D721Med (cell line): ENCODE results near the gene CCDC178.

Experiments used
- DNase-seq: peaks from one replicate; pipeline ENCODE4 v3.0.0; 2011; ENCODE audit warnings: low spot score; ENCODE audit not compliant: insufficient read length
- FAIRE-seq: peaks from 2 replicates; lab custom pipeline; 2011; peaks lifted over from hg19 to GRCh38; lab: Jason Lieb, UNC
- TF ChIP-seq, protein P1 (sequence below): IDR thresholded peaks from 2 replicates; pipeline ENCODE4 v1.5.1; 2012; ENCODE audit warnings: mild to moderate bottlenecking, control low read depth; ENCODE audit not compliant: insufficient read depth; ENCODE audit errors: missing control alignments

CCDC178 gene

DNA sequence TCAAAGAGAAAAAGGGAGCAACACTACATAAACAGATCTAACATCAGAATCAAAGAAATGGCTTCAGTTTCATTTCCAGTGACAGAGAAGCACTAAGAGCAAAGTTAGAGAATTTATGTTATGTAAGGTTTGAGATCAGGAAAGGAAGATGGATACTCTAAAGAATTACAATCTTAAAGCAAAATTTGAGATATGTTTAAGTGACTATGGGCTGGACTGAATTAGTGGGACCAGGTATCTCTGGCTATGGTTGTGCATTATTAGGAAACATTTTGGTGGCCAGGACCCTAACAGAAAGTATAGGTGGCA lies 208.2 kb downstream of the CCDC178 start:
- FAIRE-seq (no peak), DNase-seq (no peak)
- TF ChIP-seq, protein P1, sequence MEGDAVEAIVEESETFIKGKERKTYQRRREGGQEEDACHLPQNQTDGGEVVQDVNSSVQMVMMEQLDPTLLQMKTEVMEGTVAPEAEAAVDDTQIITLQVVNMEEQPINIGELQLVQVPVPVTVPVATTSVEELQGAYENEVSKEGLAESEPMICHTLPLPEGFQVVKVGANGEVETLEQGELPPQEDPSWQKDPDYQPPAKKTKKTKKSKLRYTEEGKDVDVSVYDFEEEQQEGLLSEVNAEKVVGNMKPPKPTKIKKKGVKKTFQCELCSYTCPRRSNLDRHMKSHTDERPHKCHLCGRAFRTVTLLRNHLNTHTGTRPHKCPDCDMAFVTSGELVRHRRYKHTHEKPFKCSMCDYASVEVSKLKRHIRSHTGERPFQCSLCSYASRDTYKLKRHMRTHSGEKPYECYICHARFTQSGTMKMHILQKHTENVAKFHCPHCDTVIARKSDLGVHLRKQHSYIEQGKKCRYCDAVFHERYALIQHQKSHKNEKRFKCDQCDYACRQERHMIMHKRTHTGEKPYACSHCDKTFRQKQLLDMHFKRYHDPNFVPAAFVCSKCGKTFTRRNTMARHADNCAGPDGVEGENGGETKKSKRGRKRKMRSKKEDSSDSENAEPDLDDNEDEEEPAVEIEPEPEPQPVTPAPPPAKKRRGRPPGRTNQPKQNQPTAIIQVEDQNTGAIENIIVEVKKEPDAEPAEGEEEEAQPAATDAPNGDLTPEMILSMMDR = no peak

DNA sequence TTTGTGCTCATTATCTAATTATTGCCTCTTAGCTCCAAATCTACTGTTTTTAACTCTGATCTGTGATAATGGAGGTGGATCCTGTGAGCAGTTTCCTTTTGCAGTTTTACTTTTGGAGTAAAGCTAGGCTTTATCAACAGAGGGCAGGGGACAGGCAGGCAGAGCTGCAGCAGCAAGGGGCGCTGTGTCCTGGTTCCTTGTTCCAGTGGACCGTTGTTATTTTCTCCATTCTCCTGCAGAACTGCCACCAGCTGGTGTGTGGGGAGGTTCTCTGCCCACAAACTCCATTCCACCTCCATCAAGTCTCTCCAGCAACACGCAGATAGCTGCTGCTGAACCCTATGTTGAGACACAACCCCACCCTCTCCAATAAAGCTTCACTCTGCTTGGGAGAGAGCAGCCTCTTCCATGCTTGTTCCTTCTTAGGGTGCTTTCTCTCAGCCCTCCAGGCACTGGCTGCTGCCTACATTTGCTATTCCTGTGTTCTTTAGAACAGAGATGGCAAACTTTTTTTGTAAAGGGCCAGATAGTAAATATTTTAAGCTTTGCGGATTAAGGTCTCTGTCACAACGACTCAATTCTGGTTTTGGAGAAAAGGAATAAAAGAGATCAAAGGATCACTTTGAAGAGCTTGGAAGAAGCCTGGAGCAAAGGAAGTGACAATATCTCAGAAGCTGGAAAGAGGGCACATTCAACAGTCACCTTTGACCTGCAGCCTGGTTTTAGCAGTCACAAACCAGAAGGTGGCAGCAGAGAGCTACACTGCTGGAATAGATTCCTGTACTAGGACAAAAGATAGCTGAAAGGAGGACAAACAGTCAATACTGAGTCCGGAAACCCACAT lies 208.8 kb downstream of the CCDC178 start:
- peak; percentile 97 for FAIRE-seq
- TF ChIP-seq, protein P1 = peak; percentile 96
- peak; percentile 14 for DNase-seq

DNA sequence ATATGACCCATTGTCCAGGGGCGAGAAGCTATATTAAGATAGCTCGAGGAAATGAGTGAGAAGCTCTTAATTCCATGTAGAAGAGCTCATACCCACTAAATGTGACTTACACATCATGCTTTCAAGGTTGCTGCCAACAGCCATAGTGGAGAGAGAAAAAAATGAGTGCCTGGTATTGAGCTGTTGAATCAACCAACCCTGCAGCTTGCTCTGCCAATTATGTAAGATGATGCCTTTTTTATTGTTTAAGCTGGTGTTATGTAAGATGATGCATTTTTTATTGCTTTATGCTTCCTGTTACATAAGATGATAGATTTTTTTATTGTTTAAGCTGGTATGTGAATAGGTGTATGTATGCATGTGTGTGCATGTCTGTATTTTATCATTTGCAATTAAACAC lies 228.2 kb downstream of the CCDC178 start:
- DNase-seq = no peak
- peak; percentile 92 for FAIRE-seq
- TF ChIP-seq, protein P1 = no peak

DNA sequence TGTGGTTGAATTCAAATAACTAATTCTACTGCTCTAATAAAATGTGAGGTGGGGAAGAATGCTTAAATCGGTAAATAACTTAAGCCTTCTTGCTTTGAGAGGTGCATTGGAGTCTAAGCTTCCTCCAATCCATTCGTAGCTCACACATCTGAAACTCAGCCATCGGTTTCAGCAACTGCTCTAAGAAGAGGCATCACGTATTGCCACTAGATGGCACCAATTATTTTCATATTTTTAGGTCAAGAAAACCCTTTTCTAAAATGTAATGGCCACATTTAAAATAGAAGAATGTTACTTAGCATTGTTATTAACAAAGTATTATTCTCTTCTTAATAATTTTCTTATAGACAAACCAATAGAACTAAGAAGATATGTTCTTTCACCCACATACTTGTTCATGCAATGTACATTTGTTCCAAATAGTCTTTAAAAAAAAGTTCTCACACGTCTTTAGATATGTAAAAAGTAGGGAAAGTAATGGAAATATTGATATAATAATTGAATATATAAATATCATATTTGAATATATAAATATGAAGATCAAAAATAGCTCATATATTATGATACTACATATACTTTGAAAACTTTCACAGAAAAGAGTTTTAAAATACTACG lies 229.8 kb downstream of the CCDC178 start:
- DNase-seq (no peak), FAIRE-seq (peak; percentile 94)
- TF ChIP-seq, protein P1 = peak; percentile 77

DNA sequence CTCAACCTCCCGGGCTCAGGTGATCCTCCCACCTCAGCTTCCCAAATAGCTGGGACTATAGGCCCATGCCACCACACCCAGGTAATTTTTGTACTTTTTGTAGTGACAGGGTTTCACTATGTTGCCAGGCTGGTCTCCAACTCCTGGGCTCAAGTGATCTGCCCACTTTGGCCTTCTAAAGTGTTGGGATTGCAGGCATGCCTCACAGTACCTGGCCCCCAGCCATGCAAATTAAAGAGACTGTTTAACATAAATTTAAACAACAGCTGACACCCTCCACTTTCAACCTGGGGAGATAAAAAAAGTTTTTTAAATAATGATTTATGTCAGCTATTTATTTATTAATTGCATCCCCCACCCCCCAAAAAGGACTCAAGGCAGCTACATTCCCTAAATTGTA lies 234.7 kb downstream of the CCDC178 start:
- no peak for FAIRE-seq
- DNase-seq = no peak
- TF ChIP-seq, protein P1 = no peak

DNA sequence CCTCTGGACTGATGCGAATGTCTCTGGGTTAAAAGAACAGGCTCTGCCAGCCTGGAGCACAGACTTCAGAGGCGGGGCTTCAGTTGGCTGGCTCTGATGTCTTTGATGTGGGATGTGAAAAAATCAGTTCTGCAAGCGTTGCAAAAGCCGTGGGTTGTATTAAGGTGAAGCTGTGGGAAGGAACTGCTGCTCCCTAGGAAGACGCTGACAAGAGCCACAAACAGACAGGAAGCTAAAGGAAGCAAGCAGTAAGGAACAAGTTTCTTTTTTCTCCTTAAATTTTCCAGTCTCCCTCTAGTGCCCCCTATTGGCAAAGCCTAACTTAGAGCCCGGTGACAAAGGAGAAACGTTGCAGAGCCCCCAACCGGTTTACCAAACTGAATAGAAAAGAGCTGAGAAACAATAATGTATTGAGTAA lies 239.0 kb downstream of the CCDC178 start:
- no peak for FAIRE-seq
- no peak for DNase-seq
- TF ChIP-seq, protein P1 = peak; percentile 66

DNA sequence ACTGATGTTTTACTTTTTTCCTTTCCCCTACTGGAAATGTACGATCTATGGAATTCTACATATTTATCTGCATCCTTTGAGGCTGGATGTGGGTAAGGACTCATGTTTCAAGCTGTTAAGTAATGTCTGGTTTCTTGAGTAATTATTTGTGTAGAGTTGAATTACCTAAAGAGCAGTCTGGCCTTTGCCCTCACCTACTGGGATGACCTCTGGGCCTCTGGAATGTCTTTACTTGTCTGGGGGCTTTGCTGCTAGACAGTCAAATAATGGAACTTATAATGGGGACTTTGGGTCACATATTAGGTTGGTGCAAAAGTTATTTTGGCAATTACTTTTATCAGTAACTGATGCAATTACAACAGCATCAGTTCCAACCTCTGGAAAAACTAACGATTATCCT lies 244.7 kb downstream of the CCDC178 start:
- TF ChIP-seq, protein P1 = no peak
- DNase-seq = no peak
- no peak for FAIRE-seq
